Activated CD4-positive, alpha-beta T cell treated with anti-CD3 and anti-CD28 coated beads for 36 hours (primary cell): ENCODE data around the gene AARSD1. TPM values are rescaled to one million over a fixed set of nuclear protein-coding genes. Genes with fewer than 3 reads are reported as not detected.
"Not testable (repeated sequence)": the region's sequence is repeated elsewhere in the genome, so short reads cannot be mapped to it uniquely, and the experiment has no call there.

Experiments used
- ATAC-seq: fragments of 200-7000 bp; cut with Tn5 transposase; one replicate; pipeline ENCODE4 v1.10.0; 2021; ENCODE audit warnings: mild to moderate bottlenecking, moderate library complexity
- CTCF ChIA-PET: fragments of 350-600 bp; sonication (Branson Sonifier 250); formaldehyde crosslinking; loops from one replicate; lab custom pipeline; 2021; ENCODE audit warnings: antibody characterized with exemption; lab: Charles Lee
- POLR2A ChIA-PET: fragments of 350-600 bp; sonication (Branson Sonifier 250); formaldehyde crosslinking; loops from one replicate; lab custom pipeline; 2021; ENCODE audit warnings: antibody characterized with exemption, inconsistent platforms; lab: Charles Lee
- DNase-seq: peaks from one replicate; pipeline ENCODE4 v3.0.0-alpha.2; 2020
- H3K27ac Mint-ChIP-seq: one replicate; pipeline ENCODE4 v1.8.0; 2021; ENCODE audit warnings: mixed read lengths
- H3K27me3 Mint-ChIP-seq: one replicate; pipeline ENCODE4 v1.8.0; 2021; ENCODE audit warnings: mixed read lengths
- H3K36me3 Mint-ChIP-seq: one replicate; pipeline ENCODE4 v1.8.0; 2021; ENCODE audit warnings: low read depth, mixed read lengths
- H3K4me1 Mint-ChIP-seq: one replicate; pipeline ENCODE4 v1.8.0; 2021; ENCODE audit warnings: mixed read lengths
- H3K4me3 Mint-ChIP-seq: one replicate; pipeline ENCODE4 v1.8.0; 2021; ENCODE audit warnings: mild to moderate bottlenecking, moderate library complexity, mixed read lengths
- H3K9me3 Mint-ChIP-seq: one replicate; pipeline ENCODE4 v1.8.0; 2021; ENCODE audit warnings: low read depth, mixed read lengths
- intact Hi-C, 2 experiments: fragments of 100-400 bp; cut with DNase I in 1 of 2; cut with micrococcal nuclease in 1 of 2; formaldehyde crosslinking; loops; one replicate each; pipeline versions ENCODE4 v1.14.2 to v1.15.1; 2022 to 2024; cut with DNase I, micrococcal nuclease
- total RNA-seq, 2 experiments: library from RNA; stranded (reverse); gene quantifications; one replicate each; pipeline ENCODE4 v1.2.3, GENCODE V29; 2021

AARSD1 gene
- total RNA-seq, 2 experiments from 2014 or later, result 40.8 to 58.6 TPM

DNA sequence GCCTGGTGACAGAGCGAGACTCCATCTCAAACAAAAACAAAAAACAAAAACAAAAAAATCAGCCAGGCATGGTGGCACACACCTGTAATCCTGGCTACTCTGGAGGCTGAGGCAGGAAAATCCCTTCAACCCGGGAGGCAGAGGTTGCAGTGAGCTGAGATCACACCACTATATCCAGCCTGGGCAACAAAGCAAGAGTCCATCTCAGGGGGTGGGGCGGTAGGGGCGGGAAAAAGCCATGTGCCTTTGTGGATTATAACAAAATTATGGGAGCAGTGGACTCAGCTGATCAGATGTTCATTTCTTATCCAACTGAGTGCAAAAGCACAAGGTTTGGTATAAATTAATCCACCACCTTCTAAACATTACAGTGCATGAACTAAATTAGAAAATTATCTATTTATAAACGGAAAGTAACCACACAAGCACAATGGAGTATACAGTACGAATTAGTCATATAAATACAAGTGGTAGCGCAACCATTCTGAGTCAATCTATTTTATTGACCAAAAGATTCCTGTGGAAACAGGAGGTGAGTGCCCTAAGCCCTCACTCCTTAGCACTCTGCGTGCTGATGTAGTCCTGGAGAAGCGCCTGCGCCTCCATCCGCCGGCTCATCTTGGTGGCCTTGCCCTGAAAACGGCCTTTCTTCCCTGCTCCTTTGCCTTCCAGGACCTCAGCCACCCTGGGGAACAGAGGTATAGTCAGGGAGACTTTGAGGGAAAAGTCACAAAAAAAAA, 14.0 kb downstream of the AARSD1 start:
- ATAC-seq, result no peak
- Mint-ChIP-seq H3K9me3 (no peaks in the 10 kb centered on the region), H3K27ac (no peak overlapping the region), H3K36me3 (peaks cover 42% of the 10 kb centered on the region), H3K4me3 (no peak overlapping the region), H3K27me3 (no peaks in the 10 kb centered on the region), H3K4me1 (no peaks in the 10 kb centered on the region)
- intact Hi-C loops, result no loop called here
- DNase-seq, result no peak
- ChIA-PET CTCF (no interaction called here), POLR2A (no interaction called here)

DNA sequence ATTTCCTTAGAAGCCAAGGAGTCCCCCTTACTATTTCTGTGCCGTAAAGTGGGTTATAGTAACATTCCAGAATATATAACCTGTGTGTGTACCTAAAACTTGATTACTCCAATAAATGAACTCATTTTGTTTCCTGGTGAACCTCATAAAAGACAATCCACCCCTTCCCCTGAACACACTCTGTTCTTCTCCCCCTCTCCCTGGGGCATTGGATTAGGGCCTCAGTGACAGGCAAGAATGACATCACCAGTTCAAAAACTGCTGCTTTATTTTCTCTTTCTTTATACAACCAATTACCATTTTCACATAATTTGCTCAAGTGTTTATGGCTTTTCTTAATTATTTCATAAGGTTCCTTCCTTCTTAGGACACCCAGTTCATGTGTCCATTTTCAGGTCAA, 17.4 kb downstream of the AARSD1 start:
- Mint-ChIP-seq H3K9me3 (no peaks in the 10 kb centered on the region), H3K36me3 (peaks cover 22% of the 10 kb centered on the region), H3K4me3 (no peak overlapping the region), H3K27ac (no peak overlapping the region), H3K4me1 (no peaks in the 10 kb centered on the region), H3K27me3 (no peaks in the 10 kb centered on the region)
- ATAC-seq (no peak), DNase-seq (no peak)
- intact Hi-C loops, result no loop called here
- CTCF ChIA-PET, result no interaction called here
- POLR2A ChIA-PET, result no interaction called here

DNA sequence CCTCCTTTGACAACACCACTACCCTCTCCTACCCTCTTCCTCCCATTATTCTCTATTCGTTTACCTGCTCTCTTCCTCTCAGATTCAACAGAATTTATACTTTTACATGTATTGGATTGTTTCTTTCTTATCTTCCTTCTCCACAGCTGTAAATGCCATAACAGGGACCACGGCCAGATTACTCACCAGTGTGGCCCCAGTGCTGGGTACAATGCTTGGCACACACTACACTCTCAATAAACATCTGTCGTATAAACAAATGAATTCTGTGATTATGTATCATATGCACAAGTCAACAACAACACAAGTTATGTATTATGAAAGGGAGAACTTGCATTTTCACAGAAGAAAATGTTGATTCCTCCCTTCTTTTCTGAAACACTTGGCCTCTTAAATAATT, 20.0 kb downstream of the AARSD1 start:
- ATAC-seq, result no peak
- Mint-ChIP-seq H3K4me3 (no peak overlapping the region), H3K4me1 (no peaks in the 10 kb centered on the region), H3K27me3 (no peaks in the 10 kb centered on the region), H3K9me3 (no peaks in the 10 kb centered on the region), H3K36me3 (peaks cover 3% of the 10 kb centered on the region), H3K27ac (no peak overlapping the region)
- ChIA-PET POLR2A (no interaction called here), CTCF (no interaction called here)
- intact Hi-C loops, result no loop called here
- no peak for DNase-seq

DNA sequence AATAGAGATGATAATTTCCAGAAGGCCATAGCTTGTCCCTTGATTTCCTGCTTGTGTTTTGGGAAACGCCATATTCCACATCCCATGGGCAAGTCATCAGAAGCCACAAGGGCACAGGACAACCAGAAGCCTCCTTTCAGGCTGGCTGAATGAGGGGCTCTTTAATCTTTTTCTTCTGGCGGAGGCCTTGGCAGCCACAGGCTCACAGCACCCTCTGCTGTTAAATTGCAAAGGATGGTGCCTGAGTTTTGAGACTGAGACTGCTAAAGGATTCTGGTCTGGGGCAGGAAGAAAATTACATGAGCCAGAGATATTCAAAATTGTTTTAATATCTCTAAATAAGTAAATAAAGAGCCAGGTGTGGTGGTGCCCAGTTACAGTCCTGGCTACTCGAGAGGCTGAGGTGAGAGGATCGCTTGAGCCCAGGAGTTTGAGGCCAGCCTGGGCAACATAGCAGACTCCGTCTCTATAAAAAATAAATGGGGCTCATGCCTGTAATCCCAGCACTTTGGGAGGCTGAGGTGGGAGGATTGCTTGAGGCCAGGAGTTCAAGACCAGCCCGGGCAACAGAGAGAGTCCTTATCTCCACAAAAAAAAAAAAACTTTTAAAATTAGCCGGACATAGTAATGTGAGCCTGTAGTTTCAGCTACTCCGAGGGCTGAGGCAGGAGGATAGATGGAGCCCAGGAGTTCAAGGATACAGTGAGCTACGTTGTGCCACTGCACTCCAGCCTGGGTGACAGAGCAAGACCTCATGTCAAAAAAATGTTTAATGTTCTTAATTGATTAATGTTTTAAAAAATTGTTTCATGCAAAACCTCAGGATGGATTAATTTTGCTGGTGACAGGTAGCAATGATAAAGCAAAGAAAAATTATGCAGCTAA, 26.3 kb downstream of the AARSD1 start:
- CTCF ChIA-PET, result interaction anchor here (0.5 to 1.7 kb wide), 6 partner anchors 10 to 352 kb away, joined by 3 to 7 read pairs (median 3); partner anchors contain the start of genes AOC2 and BECN1
- POLR2A ChIA-PET, result interaction anchor here (0.6 to 0.7 kb wide), 3 partner anchors 77 to 104 kb away, joined by 3 to 7 read pairs (median 7); no protein-coding TSS in a partner anchor
- no peak overlapping the region for H3K27ac Mint-ChIP-seq

DNA sequence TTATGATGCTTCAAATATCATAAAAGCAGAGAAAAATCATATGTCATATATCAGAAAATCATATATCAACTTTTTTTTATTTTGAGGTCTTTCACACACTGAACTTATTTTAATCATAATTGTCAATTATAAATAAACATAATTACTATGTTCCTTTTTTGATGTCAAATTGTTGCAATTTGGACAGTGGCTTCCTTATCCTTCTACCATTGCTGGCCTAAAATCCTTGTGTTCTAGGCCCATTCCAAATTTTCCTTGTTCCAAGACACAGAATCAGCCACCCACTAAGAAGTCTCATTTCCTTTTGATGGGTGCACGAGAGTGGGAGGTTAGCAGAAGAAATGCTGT, 34.8 kb downstream of the AARSD1 start:
- no peak for ATAC-seq
- POLR2A ChIA-PET, result interaction anchor here (0.6 to 1.4 kb wide), 4 partner anchors 9 to 869 kb away, joined by 3 to 4 read pairs (median 3); partner anchors contain the start of gene RPL27
- no peak for DNase-seq
- CTCF ChIA-PET, result interaction anchor here (0.6 to 3.2 kb wide), 14 partner anchors 10 to 352 kb away, joined by 3 to 15 read pairs (median 6); partner anchors contain the start of genes BECN1 and PSMC3IP
- Mint-ChIP-seq H3K27me3 (peaks cover 4% of the 10 kb centered on the region), H3K27ac (no peak overlapping the region), H3K9me3 (no peaks in the 10 kb centered on the region), H3K4me1 (peaks cover 14% of the 10 kb centered on the region), H3K4me3 (no peak overlapping the region), H3K36me3 (no peaks in the 10 kb centered on the region)
- intact Hi-C loops, result loop anchor here (1.0 to 5.0 kb wide), 4 partner anchors 85 to 351 kb away; partner anchors contain the start of genes AOC2 (in 1 of the 2) and BECN1 (in 1 of the 2)

More for the DNA sequence above, 26.3 kb downstream of the AARSD1 start:
- intact Hi-C loops, result loop anchor here in 1 of 2 experiments (1.0 kb wide), 2 partner anchors 95 to 217 kb away; no protein-coding TSS in a partner anchor
- Mint-ChIP-seq H3K4me1 (no peaks in the 10 kb centered on the region), H3K9me3 (no peaks in the 10 kb centered on the region), H3K4me3 (no peak overlapping the region), H3K36me3 (no peaks in the 10 kb centered on the region), H3K27me3 (peaks cover 4% of the 10 kb centered on the region)
- ATAC-seq (no peak), DNase-seq (peak; percentile 50)

DNA sequence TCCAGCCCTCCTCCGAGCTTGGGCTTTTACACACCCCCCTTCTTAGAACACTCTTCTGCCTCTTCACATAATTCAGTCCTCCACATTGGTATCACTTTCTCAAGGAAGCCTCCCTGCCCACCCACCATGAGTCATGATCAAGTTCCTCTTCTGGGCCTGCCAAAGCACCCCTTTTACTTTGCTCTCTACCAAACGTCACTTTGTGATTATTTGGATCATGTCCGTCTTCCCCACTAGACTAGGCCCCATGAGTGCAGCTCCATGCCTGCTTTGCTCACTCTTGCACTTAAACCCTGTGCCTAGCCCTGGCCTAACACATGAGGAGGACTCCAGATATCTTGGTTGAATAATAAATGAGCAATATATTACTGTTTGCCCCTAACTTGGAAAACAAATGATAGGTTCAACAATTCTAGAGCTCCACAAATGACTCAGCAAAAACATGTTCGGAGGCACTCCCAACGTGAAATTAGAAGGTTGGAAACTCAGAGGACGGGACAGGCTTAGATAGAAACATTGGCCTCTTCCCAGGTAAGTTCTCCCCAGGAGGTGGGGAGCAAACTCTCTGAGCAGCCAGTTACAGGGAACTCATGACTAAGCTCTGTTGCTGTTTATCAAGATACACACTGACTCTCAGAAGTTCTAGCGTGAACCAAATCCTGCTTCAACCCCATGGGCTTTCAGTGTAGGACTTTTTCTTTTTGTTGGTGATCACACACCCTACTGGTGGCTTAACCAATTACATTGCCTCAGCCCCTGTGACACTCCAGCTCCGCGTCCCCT, 35.3 kb downstream of the AARSD1 start:
- POLR2A ChIA-PET, result interaction anchor here (0.5 to 1.4 kb wide), 6 partner anchors 9 to 869 kb away, joined by 3 to 4 read pairs (median 3); partner anchors contain the start of genes BECN1, NBR1 and RPL27
- H3K4me1 Mint-ChIP-seq, result peaks cover 14% of the 10 kb centered on the region
- no peaks in the 10 kb centered on the region for H3K9me3 Mint-ChIP-seq
- peak overlapping the region; percentile 48 for H3K27ac Mint-ChIP-seq
- DNase-seq (peak; percentile 60), ATAC-seq (peak; percentile 94)
- H3K36me3 Mint-ChIP-seq, result no peaks in the 10 kb centered on the region
- H3K27me3 Mint-ChIP-seq, result peaks cover 4% of the 10 kb centered on the region
- H3K4me3 Mint-ChIP-seq, result peak overlapping the region; percentile 0
- CTCF ChIA-PET, result interaction anchor here (0.5 to 3.2 kb wide), 19 partner anchors 10 to 1334 kb away, joined by 3 to 15 read pairs (median 3); partner anchors contain the start of genes BECN1 and PSMC3IP
- intact Hi-C loops, result loop anchor here (1.0 to 5.0 kb wide), 4 partner anchors 84 to 351 kb away; partner anchors contain the start of genes AOC2 (in 1 of the 2) and BECN1 (in 1 of the 2)

DNA sequence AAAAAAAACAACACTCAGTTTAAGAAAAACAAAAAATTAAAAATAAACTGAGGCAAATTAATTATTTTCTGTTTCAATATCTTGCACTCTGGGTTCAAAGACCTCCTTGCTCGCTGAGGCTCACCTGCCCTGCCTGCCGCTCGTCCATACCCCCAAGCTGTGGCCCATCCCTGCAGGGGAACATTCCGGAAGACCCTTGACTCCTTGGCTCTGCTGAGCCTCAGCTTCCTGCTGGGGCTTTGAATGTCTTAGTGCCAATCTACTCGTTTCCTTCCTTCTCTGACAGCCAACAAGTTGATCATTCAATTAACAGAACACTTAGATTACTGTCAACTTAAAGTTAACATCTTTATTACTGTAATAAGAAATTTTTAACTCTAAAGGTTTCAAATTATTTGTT, 39.4 kb downstream of the AARSD1 start:
- Mint-ChIP-seq H3K27ac (no peak overlapping the region), H3K27me3 (peaks cover 1% of the 10 kb centered on the region), H3K36me3 (no peaks in the 10 kb centered on the region), H3K9me3 (no peaks in the 10 kb centered on the region), H3K4me1 (peaks cover 10% of the 10 kb centered on the region), H3K4me3 (no peak overlapping the region)
- no peak for DNase-seq
- POLR2A ChIA-PET, result no interaction called here
- CTCF ChIA-PET, result interaction anchor here (0.6 to 0.9 kb wide), 2 partner anchors 73 to 105 kb away, joined by 3 read pairs; partner anchors contain the start of gene RPL27
- intact Hi-C loops, result loop anchor here in 1 of 2 experiments (5.0 kb wide), 1 partner anchor 103 kb away; the partner anchor contains the start of gene BECN1
- ATAC-seq, result no peak

DNA sequence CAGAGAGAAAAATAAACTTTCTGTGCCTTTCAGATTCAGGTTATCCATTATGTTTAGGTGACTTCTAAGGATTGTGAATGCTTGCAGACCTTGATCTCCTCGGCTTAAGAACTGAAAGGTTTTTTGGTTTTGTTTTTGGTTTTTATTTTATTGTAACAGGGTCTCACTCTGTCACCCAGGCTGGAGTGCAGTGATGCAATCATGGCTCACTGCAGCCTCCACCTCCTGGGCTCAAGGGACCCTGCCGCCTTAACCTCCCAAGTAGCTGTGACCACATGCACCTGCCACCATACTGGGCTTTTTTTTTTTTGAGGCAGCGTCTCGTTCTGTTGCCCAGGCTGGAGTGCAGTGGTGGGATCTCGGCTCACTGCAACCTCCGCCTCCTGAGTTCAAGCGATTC, 40.8 kb downstream of the AARSD1 start:
- H3K27ac Mint-ChIP-seq, ATAC-seq, CTCF ChIA-PET, H3K9me3 Mint-ChIP-seq, H3K27me3 Mint-ChIP-seq, H3K4me3 Mint-ChIP-seq, H3K36me3 Mint-ChIP-seq, intact Hi-C loops, H3K4me1 Mint-ChIP-seq, DNase-seq, POLR2A ChIA-PET: not testable (repeated sequence)

DNA sequence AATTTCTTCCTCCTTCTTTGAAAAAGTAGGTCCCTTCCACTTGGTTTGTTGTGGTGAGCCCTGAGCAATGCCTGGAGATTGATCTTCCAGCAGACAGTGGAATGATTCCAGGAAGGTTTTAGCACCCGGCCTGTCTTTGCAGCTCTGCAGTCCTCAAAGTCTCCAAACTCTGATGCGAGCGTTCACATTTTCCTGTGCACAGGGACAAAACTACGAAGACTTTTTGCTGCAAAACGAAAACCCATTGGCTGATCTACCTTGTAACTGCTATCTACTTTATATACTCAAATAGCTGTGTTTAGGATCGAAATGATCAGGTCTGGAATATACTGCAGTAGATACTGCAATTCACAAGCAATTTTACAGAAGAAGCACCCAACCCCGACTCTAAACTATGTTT, 42.0 kb downstream of the AARSD1 start:
- Mint-ChIP-seq H3K27ac (no peak overlapping the region), H3K4me3 (no peak overlapping the region), H3K27me3 (peaks cover 4% of the 10 kb centered on the region), H3K4me1 (no peaks in the 10 kb centered on the region), H3K36me3 (no peaks in the 10 kb centered on the region), H3K9me3 (no peaks in the 10 kb centered on the region)
- DNase-seq, result no peak
- ChIA-PET CTCF (no interaction called here), POLR2A (no interaction called here)
- intact Hi-C loops, result no loop called here
- no peak for ATAC-seq

DNA sequence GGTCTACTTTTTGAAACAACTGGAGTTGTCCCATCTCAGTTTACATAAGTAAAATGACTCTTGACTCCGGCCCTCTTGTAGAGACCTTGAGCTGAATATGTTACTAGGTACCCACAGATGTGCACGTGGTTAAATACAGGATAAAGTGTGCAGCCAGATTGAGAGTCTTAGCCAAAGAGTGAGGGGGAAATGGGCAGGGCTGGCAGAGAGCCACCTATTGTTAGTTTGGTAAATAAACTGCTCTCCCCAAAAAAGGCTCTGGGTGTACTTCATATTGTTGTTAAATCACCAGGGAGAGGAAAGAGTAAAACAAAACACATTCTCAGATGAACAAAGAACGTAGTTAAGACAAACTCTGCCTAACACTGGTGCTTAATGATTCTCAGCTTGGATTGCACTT, 43.3 kb downstream of the AARSD1 start:
- H3K4me3 Mint-ChIP-seq, result no peak overlapping the region
- ChIA-PET POLR2A (interaction anchor here (0.6 kb wide), 1 partner anchor 12 kb away, joined by 7 read pairs; no protein-coding TSS in a partner anchor), CTCF (no interaction called here)
- intact Hi-C loops, result no loop called here
- no peaks in the 10 kb centered on the region for H3K36me3 Mint-ChIP-seq
- ATAC-seq, result no peak
- no peak for DNase-seq
- no peaks in the 10 kb centered on the region for H3K4me1 Mint-ChIP-seq
- no peaks in the 10 kb centered on the region for H3K9me3 Mint-ChIP-seq
- peaks cover 4% of the 10 kb centered on the region for H3K27me3 Mint-ChIP-seq
- H3K27ac Mint-ChIP-seq, result no peak overlapping the region
